GM08714 (cell line): ENCODE data around the gene DPP7.

Experiments
- H3K4me3 ChIP-seq: fragments of 200-500 bp; sonication (Bioruptor generic); 2 replicates; pipeline ENCODE4 v1.5.1; 2014; ENCODE audit warnings: mild to moderate bottlenecking, low read length, inconsistent platforms
- ZNF274 ChIP-seq: IDR thresholded peaks from 2 replicates; pipeline ENCODE4 v1.6.1; 2012; ENCODE audit warnings: mild to moderate bottlenecking, low read depth, low read length

The DPP7 gene

DNA sequence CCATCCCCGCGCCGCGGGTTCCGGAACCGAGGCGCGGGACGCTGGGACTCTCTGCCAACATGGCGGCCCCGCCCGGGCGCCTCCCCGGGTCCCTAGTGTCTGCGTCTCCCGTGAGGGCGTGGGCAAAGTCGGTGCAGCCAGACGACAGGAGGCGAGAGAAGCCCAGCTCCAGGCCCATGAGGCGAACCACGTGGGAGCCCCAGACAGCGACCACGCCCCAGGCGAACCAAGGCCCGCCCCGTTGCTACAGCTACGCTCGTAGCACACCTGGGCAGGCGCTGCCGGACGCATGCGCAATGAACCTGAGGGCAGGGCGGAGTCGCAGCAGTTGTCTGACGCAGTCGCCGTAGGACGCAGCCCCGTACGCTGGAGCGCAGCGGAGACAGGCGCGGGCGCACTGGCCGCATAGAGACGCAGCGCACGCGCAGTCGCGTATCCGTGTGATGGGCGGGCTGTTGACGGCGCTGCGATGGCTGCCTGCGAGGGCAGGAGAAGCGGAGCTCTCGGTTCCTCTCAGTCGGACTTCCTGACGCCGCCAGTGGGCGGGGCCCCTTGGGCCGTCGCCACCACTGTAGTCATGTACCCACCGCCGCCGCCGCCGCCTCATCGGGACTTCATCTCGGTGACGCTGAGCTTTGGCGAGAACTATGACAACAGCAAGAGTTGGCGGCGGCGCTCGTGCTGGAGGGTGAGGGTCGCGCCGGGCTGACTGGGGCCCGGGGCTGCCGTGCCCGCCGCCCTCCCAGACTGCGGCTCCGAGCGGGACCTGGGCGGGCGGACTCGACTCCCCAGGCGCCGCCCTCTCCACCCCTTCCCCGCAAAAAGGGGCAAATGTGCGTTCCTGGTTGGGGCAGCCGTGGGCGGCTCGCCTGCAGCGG lies 27.8 kb downstream of the DPP7 start, which contains the start of gene MAN1B1:
Gene MAN1B1, plus strand, starts transcription at position 455 of the 878 bp plus-strand sequence. Its CDS starts 15 bp downstream, at position 470.
- no peak for TF ChIP-seq ZNF274

DNA sequence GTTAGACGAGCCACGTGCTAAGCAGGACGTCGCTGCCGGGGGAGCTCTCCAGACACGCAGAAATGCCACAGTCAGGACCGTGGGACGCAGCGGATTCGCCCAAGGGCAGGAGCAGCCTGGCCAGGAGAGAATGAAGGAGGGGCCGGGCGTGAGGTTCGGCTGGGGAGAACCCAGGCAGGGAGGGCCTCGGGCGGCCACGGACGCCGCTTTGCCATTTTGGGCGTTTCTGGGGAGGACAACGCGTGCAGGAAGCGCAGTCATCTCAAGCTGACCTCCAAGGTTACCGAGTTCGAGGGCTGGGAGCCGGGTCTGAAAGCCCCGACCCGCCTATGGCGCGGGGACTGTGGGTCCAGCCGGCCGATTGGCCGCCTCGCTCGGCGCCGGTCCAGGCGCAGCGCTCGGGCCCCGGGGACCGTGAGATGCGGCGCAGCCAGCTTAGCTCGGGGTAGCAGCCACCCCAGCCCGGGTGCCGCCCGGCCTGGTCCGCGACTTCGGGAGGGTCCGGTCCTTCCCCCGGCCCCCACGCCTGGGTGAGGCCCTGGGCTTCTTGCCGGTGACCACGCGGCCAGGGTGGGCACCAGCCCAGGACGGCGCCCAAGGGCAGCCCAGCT lies 28.5 kb downstream of the DPP7 start:
- peak overlapping the region; percentile 66; the same call in 1 of the 2 replicates for H3K4me3 ChIP-seq
- TF ChIP-seq ZNF274, result no peak

More for the DNA sequence above, 27.8 kb downstream of the DPP7 start, which contains the start of gene MAN1B1:
- H3K4me3 ChIP-seq, result peak within 1 kb of the TSS; percentile 67

DNA sequence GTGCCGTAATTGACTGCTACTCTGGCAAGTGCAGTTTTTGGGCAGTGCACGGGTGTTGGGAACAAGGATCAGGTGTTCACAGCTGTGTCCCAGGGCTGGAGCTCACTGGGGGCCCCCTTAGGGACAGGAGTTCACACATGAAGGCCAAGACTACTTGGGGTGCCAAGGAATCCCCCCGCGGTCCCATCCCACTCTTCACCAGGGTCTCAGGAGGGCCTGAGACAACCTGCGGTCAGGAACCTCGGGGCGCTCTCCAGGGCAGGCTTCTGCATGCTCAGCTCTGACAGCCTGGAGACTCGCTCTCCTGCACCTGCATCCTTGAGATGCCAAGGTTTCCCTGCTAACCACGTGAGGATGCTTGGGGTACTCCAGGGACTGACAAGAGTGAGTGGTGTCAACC lies 30.0 kb downstream of the DPP7 start:
- H3K4me3 ChIP-seq, result no peak overlapping the region
- TF ChIP-seq ZNF274, result no peak

DNA sequence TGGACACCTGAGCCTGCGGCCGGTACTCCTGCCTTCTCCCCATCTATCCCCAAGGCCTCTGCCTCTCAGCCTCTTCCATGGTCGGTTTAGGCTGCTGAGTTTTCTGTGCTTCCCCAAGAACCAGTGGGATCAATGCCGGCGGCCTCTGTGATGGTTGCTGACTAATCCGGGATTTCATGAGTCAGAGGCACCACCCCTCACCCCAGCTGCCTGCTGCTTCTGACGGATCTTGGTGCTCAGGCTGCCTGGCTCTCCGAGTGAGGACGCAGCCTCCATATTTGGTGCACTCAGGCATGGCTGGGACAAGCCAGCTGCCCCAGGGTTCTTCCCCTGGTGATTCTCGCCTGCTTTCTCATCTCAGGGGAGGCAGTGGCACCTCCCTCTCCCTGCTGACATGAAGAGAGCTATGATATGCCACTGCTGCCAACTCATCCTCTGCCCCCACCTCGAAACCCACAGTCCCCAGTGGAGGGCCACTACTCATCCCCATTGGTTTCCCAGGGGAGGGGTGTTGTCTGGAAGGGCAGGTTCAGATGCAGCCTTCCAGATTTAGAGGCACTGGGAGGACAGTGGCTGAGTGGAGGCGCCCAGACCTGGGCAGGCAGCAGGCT lies 31.0 kb downstream of the DPP7 start:
- no peak for TF ChIP-seq ZNF274
- no peak overlapping the region for H3K4me3 ChIP-seq

DNA sequence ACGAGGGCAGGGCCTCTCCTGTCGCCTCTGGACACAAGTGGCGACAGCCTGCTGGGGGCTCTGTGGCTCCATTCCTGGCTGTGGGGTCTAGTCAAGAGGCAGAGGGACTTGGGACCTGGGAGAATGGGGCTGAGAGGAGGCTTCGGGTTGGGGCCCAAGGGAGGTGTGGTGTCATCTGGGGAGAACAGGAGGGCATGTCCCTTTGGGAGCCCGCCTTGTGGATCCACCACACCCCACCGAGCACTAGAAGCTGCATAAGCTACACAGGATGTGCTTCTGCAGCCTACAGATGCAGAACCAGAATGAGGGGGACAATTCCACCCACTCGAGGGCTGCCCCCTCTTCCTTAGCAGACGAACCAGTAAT lies 31.6 kb downstream of the DPP7 start:
- no peak for TF ChIP-seq ZNF274
- no peak overlapping the region for H3K4me3 ChIP-seq

DNA sequence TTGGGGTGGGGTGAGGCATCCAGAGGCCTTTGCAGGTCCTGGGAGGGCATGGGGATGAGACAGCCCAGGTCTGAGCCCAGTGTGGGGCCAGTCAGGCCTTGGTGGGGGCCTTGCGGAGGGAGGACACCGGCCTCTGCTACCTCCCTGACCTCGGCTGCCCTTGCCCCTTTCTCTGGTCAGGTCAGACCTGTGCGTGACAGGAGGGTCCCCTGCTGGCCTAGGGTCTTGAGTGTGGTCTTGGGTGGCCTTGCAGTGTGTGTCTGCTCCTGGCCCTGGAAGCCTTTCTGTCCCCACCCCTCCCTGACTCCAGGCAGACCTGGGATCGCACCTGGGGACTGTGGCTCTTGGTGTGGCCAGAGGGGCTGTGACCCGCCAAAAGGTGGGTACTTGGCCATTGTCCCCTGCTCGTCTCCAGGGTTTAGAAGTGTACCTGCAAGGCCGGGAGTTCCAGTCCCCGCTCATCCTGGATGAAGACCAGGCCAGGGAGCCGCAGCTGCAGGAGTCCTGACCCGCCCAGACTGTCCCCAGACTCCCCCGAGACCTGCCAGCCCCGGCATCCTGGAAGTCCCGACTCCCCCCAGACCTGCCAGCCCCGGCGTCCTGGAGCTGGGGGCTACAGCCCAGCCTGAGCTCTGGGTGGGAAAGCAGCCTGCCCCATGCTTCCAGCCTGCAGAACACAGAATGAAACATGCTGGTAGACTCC lies 32.2 kb downstream of the DPP7 start:
- no peak overlapping the region for H3K4me3 ChIP-seq
- TF ChIP-seq ZNF274, result no peak

DNA sequence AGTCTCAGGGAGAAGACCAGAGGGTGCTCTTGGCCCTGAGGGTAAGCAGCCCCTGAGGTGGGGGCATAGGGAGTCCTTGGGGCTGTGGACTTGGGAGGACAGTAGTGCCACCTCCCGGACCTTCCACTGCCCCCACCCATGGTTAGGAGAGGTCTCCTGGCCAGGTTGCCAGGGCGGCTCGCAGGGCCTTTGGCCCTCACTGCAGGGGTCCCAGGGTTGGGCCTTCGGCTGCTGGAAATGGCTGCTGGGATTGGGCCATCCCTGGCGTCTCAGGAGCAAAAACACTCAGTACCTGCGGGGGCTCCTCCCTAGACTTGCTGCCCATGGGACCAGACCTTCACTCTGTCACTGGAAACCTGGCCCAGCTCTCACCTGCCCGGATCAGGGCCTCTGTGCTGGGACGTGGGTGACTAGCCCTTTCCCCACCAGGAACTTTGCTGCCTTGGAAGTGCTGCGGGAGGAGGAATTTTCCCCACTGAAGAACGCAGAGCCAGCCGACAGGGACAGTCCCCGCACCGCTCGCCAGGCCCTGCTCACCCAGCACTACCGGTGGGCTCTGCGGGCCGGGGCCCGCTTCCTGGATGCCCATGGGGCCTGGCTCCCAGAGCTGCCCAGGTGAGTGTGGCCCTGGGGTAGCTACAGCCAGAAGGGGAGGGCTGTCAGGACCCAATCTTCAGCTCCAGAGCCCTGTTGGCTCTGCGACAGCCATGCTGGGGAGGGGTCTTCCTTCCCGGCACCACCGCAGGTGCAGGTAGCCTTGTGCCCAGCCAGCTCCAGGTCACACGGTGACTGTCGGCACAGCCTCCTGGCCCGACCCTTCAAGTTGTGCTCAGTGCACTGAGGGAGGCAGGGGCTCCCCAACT lies 34.0 kb downstream of the DPP7 start:
- no peak for TF ChIP-seq ZNF274
- no peak overlapping the region for H3K4me3 ChIP-seq

DNA sequence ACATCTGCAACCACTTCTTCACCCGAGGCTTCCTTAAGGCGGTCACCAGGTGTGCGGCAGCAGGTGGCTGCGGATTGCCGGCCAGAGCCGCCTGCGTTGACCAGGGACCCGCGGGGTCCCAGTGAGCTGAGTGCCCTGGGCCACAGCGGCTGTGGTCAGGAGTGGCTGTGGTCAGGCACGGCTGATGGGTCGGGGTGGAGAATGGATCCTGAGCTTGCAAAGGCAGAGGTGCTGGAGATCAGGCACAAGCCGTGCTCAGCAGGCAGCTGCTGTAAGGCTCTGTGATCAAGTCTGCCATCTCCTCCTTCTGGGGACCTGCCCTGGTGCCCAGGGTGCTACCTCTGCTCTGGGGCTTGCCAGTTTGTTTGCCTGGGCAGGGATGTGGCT lies 35.1 kb downstream of the DPP7 start:
- no peak for TF ChIP-seq ZNF274

DNA sequence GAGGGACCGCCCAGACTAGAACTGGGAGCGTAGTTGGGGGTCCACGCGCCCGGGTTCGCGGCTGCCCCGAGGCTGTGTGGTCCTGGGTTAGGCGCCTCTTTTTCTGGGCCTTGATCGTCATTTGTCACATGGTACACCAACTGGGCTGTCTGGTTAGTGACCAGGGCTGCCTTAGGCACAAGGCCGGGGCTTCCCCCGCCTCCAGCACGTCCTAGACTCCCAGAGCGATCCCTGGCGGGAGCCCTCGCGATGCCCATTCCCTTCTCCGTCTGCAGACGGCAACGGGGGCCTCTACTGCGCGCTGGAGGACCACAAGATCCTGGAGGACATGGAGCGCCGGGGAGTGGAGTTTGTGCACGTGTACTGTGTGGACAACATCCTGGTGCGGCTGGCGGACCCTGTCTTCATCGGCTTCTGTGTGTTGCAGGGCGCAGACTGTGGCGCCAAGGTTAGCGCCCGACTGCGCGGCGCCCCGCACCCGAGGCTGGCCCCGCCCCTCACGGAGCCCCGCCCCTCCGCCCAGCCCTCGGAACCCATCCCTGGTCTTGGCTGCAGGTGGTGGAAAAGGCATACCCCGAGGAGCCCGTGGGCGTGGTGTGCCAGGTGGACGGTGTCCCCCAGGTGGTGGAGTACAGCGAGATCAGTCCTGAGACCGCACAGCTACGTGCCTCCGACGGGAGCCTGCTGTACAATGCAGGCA lies 35.7 kb downstream of the DPP7 start:
- no peak overlapping the region for H3K4me3 ChIP-seq
- TF ChIP-seq ZNF274, result no peak

More for the DNA sequence above, 35.1 kb downstream of the DPP7 start:
- no peak overlapping the region for H3K4me3 ChIP-seq

DNA sequence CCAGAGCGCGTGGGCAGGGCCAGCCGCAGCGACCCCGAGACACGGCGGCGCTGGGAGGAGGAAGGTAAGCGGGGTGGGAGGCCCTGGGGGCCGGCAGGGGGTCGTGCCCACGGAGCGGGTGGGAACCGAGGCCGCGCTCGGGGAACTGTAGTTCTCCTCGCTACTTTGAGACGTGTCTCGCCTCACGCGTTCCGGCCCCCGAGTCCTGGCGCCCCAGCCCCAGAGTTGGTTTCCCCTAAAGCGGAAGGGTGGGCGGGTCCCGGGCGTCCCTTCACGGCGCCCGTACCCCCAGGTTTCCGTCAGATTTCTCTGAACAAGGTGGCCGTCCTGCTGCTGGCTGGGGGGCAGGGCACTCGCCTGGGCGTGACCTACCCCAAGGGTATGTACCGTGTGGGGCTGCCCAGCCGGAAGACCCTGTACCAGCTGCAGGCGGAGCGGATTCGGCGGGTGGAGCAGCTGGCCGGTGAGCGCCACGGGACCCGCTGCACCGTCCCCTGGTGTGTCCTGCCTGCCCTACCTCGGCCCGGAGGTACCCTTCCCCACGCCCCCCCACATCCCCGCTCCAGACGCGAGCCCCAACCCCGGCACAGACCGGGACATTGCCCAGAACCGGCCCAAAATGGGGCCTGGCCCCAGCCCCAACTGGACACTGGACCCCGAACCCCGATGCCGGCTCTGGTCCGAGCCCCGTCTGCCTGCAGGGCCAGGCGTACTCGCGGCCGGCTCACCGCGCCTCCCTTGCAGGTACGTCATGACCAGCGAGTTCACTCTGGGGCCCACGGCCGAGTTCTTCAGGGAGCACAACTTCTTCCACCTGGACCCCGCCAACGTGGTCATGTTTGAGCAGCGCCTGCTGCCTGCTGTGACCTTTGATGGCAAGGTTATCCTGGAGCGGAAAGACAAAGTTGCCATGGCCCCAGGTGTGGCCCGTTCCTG lies 36.5 kb downstream of the DPP7 start:
- H3K4me3 ChIP-seq, result peak overlapping the region; percentile 50; the same call in 1 of the 2 replicates
- no peak for TF ChIP-seq ZNF274

DNA sequence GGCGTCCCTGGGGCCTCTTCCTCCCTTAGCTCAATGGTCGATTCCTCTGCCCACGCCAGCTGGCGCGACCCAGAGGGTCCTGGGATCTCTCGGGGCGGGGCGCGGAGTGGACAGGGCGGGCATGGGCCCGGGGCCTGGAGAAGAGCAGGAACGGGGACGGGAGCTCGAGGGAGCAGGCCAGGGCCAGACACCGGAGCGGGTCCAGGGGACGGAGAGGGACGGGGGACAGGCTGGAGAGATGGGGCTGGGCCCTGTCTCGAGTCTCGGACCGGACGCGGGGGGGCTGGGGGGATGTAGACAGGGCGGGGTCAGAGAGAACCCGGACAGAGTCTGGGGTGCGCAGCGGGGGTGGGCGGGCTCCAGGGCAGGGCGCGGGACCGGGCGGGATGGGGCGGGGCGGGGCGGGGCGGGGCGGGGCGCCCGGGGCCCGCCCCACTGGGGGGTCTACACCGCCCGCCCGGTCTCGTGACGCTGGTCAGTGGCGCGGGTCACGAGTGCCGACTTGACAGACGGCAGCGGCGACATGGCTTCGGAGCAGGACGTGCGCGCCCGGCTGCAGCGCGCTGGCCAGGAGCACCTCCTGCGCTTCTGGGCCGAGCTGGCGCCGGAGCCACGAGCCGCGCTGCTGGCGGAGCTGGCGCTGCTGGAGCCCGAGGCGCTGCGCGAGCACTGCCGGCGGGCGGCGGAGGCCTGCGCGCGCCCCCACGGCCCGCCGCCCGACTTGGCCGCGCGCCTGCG lies 37.4 kb downstream of the DPP7 start, which contains the start of gene UAP1L1:
Gene UAP1L1, plus strand, starts transcription at position 508 of the 738 bp plus-strand sequence. Its CDS starts 16 bp downstream, at position 524.
- peak within 1 kb of the TSS; percentile 50; the same call in 1 of the 2 replicates for H3K4me3 ChIP-seq
- no peak for TF ChIP-seq ZNF274

DNA sequence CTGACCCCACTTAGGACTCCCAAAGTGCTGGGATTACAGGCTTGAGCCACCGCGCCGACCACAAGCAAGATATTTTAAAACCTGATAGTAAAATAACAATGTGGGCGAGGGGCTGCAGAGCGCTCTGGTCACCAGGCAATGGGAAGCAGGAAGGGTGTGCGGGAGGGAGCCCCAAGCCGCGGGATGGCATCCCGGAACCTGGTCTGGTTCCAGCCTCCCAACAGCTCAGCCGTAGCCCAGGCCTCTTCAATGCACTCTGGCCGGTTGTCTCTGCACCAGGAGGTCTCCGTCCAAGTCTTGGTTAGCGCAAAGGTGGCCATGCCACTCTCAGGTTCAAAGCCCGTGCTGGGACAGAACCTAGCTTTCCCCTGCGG lies 37.9 kb downstream of the DPP7 start:
- H3K4me3 ChIP-seq, result no peak overlapping the region; the same call in 1 of the 2 replicates
- TF ChIP-seq ZNF274, result no peak
